Measurements from ENCODE around the gene CD22. TPM values are rescaled to one million over a fixed set of nuclear protein-coding genes. Genes with fewer than 3 reads are reported as not detected.

The CD22 gene
- total RNA-seq, 2 experiments from 2014 or later: 0.52 to 0.67 TPM

DNA sequence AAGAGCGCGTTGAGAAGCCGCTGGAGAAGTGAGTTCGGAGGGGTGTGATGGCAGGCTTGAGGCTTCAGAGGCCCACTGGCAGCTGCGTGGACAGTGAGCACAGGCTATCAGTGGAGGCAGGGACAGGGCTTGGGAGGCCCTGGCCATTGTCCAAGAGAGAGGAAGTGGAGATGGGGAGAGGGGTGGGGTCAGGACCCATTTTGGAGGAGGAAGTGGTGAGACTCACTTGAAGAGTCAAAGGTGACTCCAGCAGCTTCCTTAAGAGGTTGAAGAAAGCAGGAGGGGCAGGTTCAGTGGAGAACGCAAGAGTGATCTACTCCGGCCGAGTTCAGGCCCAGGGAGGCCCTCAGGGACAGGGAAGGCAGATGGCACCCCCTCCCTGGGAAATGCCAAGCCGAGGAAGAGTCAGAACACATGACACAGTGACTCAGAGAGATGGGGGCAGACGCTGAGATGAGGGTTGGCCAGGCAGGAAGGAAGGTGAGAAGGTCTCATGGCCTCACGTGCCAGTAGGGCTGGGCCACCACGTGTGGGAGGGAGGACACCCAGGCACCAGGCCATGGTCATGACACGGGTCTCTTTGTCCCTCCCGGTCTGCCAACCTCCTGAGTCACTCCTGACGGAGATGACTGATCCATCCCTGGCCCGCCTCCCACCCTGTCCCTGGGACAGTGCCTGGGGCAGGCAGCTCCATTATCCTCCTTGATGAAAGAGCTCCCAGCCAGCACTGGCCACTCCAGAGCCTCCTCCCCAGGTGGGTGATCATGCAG is 10.1 kb upstream of the CD22 start:
- ATAC-seq (ENCODE audit: poor library complexity) (no peak), DNase-seq (peak in 2 of 14 experiments; percentile 68 to 80)
- no peak for TF ChIP-seq CTCF (IDR thresholded peaks at IDR 0.05)
- Histone ChIP-seq H3K4me3 (ENCODE audit: low read length) (no peak overlapping the region), H3K27me3 (ENCODE audit: control insufficient read depth in 1 of 2, insufficient read depth in 2 of 2, low read length in 2 of 2) (no peaks in the 10 kb centered on the region), H3K4me1 (ENCODE audit: insufficient read depth, low read length) (peaks cover 13% of the 10 kb centered on the region), H3K36me3 (ENCODE audit: insufficient read depth, low read length) (no peaks in the 10 kb centered on the region), H3K9me3 (ENCODE audit: control insufficient read depth in 1 of 2, insufficient read depth in 1 of 2, low read length in 2 of 2) (peaks cover 0 to 8% of the 10 kb centered on the region in 2 experiments), H3K27ac (ENCODE audit: low read depth in 1 of 2, low read length in 2 of 2) (no peak overlapping the region)
- no peak overlapping the region for H3K27ac Mint-ChIP-seq
- intact Hi-C loops (cut with DNase I, micrococcal nuclease): no loop called here
- ChIA-PET CTCF (interaction anchor here (1.3 kb wide), 1 partner anchor 176 kb away, joined by 4 read pairs; no protein-coding TSS in a partner anchor), POLR2A (no interaction called here)
- H3K4me3 Mint-ChIP-seq: no peak overlapping the region
- H3K4me1 Mint-ChIP-seq (ENCODE audit: low read depth): no peaks in the 10 kb centered on the region
- no peaks in the 10 kb centered on the region for H3K36me3 Mint-ChIP-seq (ENCODE audit: low read depth)
- no peaks in the 10 kb centered on the region for H3K9me3 Mint-ChIP-seq
- no peaks in the 10 kb centered on the region for H3K27me3 Mint-ChIP-seq

GRCh38 chr19:35320065-35320713 is 8.8 kb upstream of the CD22 start:
- DNase-seq (peak in 2 of 14 experiments; percentile 25 to 46), ATAC-seq (ENCODE audit: poor library complexity) (no peak)
- no peak overlapping the region for H3K4me3 Mint-ChIP-seq
- H3K4me1 Mint-ChIP-seq (ENCODE audit: low read depth): no peaks in the 10 kb centered on the region
- H3K27ac ChIP-seq (ENCODE audit: low read depth in 1 of 2, low read length in 2 of 2): no peak overlapping the region
- ChIA-PET CTCF (interaction anchor here (0.7 kb wide), 1 partner anchor 25 kb away, joined by 4 read pairs; no protein-coding TSS in a partner anchor), POLR2A (no interaction called here)
- H3K4me1 ChIP-seq (ENCODE audit: insufficient read depth, low read length): peaks cover 13% of the 10 kb centered on the region
- no peak for TF ChIP-seq CTCF (IDR thresholded peaks at IDR 0.05)
- H3K27me3 Mint-ChIP-seq: peaks cover 3% of the 10 kb centered on the region
- intact Hi-C loops (cut with DNase I, micrococcal nuclease): no loop called here
- no peak overlapping the region for H3K4me3 ChIP-seq (ENCODE audit: low read length)
- H3K36me3 Mint-ChIP-seq (ENCODE audit: low read depth): no peaks in the 10 kb centered on the region
- H3K27me3 ChIP-seq (ENCODE audit: control insufficient read depth in 1 of 2, insufficient read depth in 2 of 2, low read length in 2 of 2): no peaks in the 10 kb centered on the region
- H3K36me3 ChIP-seq (ENCODE audit: insufficient read depth, low read length): no peaks in the 10 kb centered on the region
- no peak overlapping the region for H3K27ac Mint-ChIP-seq
- H3K9me3 Mint-ChIP-seq: no peaks in the 10 kb centered on the region
- H3K9me3 ChIP-seq (ENCODE audit: control insufficient read depth in 1 of 2, insufficient read depth in 1 of 2, low read length in 2 of 2): peaks cover 0 to 8% of the 10 kb centered on the region in 2 experiments

GRCh38 chr19:35321291-35321690 is 7.7 kb upstream of the CD22 start:
- POLR2A ChIA-PET: interaction anchor here (0.7 kb wide), 1 partner anchor 81 kb away, joined by 4 read pairs; no protein-coding TSS in a partner anchor
- CTCF ChIA-PET: no interaction called here
- H3K27ac Mint-ChIP-seq: no peak overlapping the region
- ATAC-seq (ENCODE audit: poor library complexity): no peak
- no peak overlapping the region for H3K4me3 Mint-ChIP-seq
- TF ChIP-seq CTCF (IDR thresholded peaks at IDR 0.05): no peak
- Histone ChIP-seq H3K27ac (ENCODE audit: low read depth in 1 of 2, low read length in 2 of 2) (no peak overlapping the region), H3K4me1 (ENCODE audit: insufficient read depth, low read length) (peaks cover 13% of the 10 kb centered on the region), H3K9me3 (ENCODE audit: control insufficient read depth in 1 of 2, insufficient read depth in 1 of 2, low read length in 2 of 2) (peaks cover 0 to 8% of the 10 kb centered on the region in 2 experiments), H3K4me3 (ENCODE audit: low read length) (no peak overlapping the region), H3K36me3 (ENCODE audit: insufficient read depth, low read length) (no peaks in the 10 kb centered on the region), H3K27me3 (ENCODE audit: control insufficient read depth in 1 of 2, insufficient read depth in 2 of 2, low read length in 2 of 2) (no peaks in the 10 kb centered on the region)
- no peaks in the 10 kb centered on the region for H3K36me3 Mint-ChIP-seq (ENCODE audit: low read depth)
- intact Hi-C loops (cut with DNase I, micrococcal nuclease): no loop called here
- no peaks in the 10 kb centered on the region for H3K9me3 Mint-ChIP-seq
- no peaks in the 10 kb centered on the region for H3K4me1 Mint-ChIP-seq (ENCODE audit: low read depth)
- H3K27me3 Mint-ChIP-seq: peaks cover 3% of the 10 kb centered on the region
- no peak for DNase-seq

Measured in CD4-positive, alpha-beta T cell (primary cell).